Measurements from ENCODE around the gene HDLBP.
"Not testable (repeated sequence)": the region's sequence is repeated elsewhere in the genome, so short reads cannot be mapped to it uniquely, and the experiment has no call there.

HDLBP gene

GRCh38 chr2:241321033-241321432, 5.6 kb upstream of the HDLBP start:
- no CpG with 5 or more reads among the region's 1 CpG for WGBS (ENCODE audit: extremely low coverage, insufficient coverage, insufficient read length)
- H4K8ac ChIP-seq (ENCODE audit: low read depth, low read length): no peak overlapping the region
- H2AFZ ChIP-seq (ENCODE audit: insufficient read depth, low read length, poor library complexity): no peak overlapping the region

DNA sequence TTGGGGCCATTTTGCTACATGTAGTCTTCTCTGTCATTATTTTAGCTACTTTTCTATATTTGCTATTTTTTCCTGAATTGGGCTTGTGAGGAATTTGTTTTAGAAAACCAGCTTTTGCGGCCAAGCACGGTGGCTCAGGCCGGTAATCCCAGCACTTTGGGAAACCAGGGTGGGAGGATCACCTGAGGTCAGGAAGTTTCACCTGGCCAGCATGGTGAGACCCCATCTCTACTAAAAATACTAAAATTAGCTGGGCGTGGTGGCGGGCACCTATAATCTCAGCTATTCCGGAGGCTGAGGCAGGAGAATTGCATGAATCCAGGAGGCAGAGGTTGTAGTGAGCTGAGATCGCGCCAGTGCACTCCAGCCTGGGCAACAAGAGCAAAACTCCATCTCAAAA, 4.9 kb upstream of the HDLBP start:
- no peak overlapping the region for H2AFZ ChIP-seq (ENCODE audit: insufficient read depth, low read length, poor library complexity)
- no peak overlapping the region for H3K4me2 ChIP-seq (ENCODE audit: low read length)
- H3K4ac ChIP-seq (ENCODE audit: low read depth, low read length): peak overlapping the region; percentile 43
- no peak overlapping the region for H4K91ac ChIP-seq (ENCODE audit: low read depth, low read length)
- H3K9ac ChIP-seq (ENCODE audit: low read length): no peak overlapping the region
- no peak overlapping the region for H2BK120ac ChIP-seq (ENCODE audit: insufficient read depth, low read length, poor library complexity)
- H4K8ac ChIP-seq (ENCODE audit: low read depth, low read length): no peak overlapping the region
- H3K36me3 ChIP-seq (ENCODE audit: control insufficient read depth in 1 of 2, insufficient read depth in 2 of 2, low read length in 2 of 2): peaks cover 6% of the 10 kb centered on the region in 2 experiments
- H2BK12ac ChIP-seq (ENCODE audit: low read length): no peak overlapping the region
- WGBS (ENCODE audit: extremely low coverage, insufficient coverage, insufficient read length): no CpG with 5 or more reads among the region's 8 CpGs
- H3K9me3 ChIP-seq (ENCODE audit: insufficient read depth, low read depth, low read length): no peaks in the 10 kb centered on the region
- no peak for DNase-seq
- no peak overlapping the region for H2AK5ac ChIP-seq (ENCODE audit: low read length)
- H3K4me1 ChIP-seq (ENCODE audit: control insufficient read depth in 1 of 2, insufficient read depth in 2 of 2, low read length in 2 of 2): peaks cover 0 to 4% of the 10 kb centered on the region in 2 experiments
- peaks cover 22% of the 10 kb centered on the region for H3K79me2 ChIP-seq (ENCODE audit: control insufficient read depth, insufficient read depth, low read length, poor library complexity)
- H3K27ac ChIP-seq (ENCODE audit: low read depth, low read length): no peak overlapping the region
- H3K18ac ChIP-seq (ENCODE audit: low read length): no peak overlapping the region
- H3K27me3 ChIP-seq (ENCODE audit: insufficient read depth, low read length): no peaks in the 10 kb centered on the region
- no peak overlapping the region for H3K4me3 ChIP-seq (ENCODE audit: low read depth, low read length)
- no peak overlapping the region for H3K23ac ChIP-seq (ENCODE audit: low read length)
- H3K79me1 ChIP-seq (ENCODE audit: low read length): peaks cover 8% of the 10 kb centered on the region
- H4K12ac ChIP-seq (ENCODE audit: low read depth, low read length): no peak overlapping the region
- H2BK5ac ChIP-seq (ENCODE audit: low read depth, low read length, poor library complexity): no peak overlapping the region
- no peak overlapping the region for H3K14ac ChIP-seq (ENCODE audit: low read length)

More at GRCh38 chr2:241321033-241321432, 5.6 kb upstream of the HDLBP start:
- Histone ChIP-seq H3K4me2 (ENCODE audit: low read length) (no peak overlapping the region), H2BK12ac (ENCODE audit: low read length) (no peak overlapping the region), H3K79me1 (ENCODE audit: low read length) (peaks cover 5% of the 10 kb centered on the region), H4K12ac (ENCODE audit: low read depth, low read length) (no peak overlapping the region), H3K4me1 (ENCODE audit: control insufficient read depth in 1 of 2, insufficient read depth in 2 of 2, low read length in 2 of 2) (peaks cover 0 to 4% of the 10 kb centered on the region in 2 experiments), H3K18ac (ENCODE audit: low read length) (no peak overlapping the region), H3K79me2 (ENCODE audit: control insufficient read depth, insufficient read depth, low read length, poor library complexity) (peaks cover 19% of the 10 kb centered on the region), H3K4me3 (ENCODE audit: low read depth, low read length) (no peak overlapping the region), H2BK120ac (ENCODE audit: insufficient read depth, low read length, poor library complexity) (no peak overlapping the region), H3K27ac (ENCODE audit: low read depth, low read length) (no peak overlapping the region), H3K14ac (ENCODE audit: low read length) (no peak overlapping the region), H3K9me3 (ENCODE audit: insufficient read depth, low read depth, low read length) (no peaks in the 10 kb centered on the region), H4K91ac (ENCODE audit: low read depth, low read length) (no peak overlapping the region), H2BK5ac (ENCODE audit: low read depth, low read length, poor library complexity) (no peak overlapping the region), H3K27me3 (ENCODE audit: insufficient read depth, low read length) (no peaks in the 10 kb centered on the region), H3K36me3 (ENCODE audit: control insufficient read depth in 1 of 2, insufficient read depth in 2 of 2, low read length in 2 of 2) (peaks cover 6% of the 10 kb centered on the region in 2 experiments), H3K4ac (ENCODE audit: low read depth, low read length) (no peak overlapping the region), H2AK5ac (ENCODE audit: low read length) (no peak overlapping the region), H3K23ac (ENCODE audit: low read length) (no peak overlapping the region), H3K9ac (ENCODE audit: low read length) (no peak overlapping the region)
- no peak for DNase-seq

- H2BK120ac ChIP-seq (ENCODE audit: insufficient read depth, low read length, poor library complexity); H3K27ac ChIP-seq (ENCODE audit: low read depth, low read length); H2AFZ ChIP-seq (ENCODE audit: insufficient read depth, low read length, poor library complexity); DNase-seq; H3K4me2 ChIP-seq (ENCODE audit: low read length); H3K14ac ChIP-seq (ENCODE audit: low read length); H3K4me3 ChIP-seq (ENCODE audit: low read depth, low read length); H3K18ac ChIP-seq (ENCODE audit: low read length); H2BK12ac ChIP-seq (ENCODE audit: low read length); H2AK5ac ChIP-seq (ENCODE audit: low read length); H2BK5ac ChIP-seq (ENCODE audit: low read depth, low read length, poor library complexity); H4K91ac ChIP-seq (ENCODE audit: low read depth, low read length); H4K8ac ChIP-seq (ENCODE audit: low read depth, low read length); H3K4me1 ChIP-seq (ENCODE audit: control insufficient read depth in 1 of 2, insufficient read depth in 2 of 2, low read length in 2 of 2); H4K12ac ChIP-seq (ENCODE audit: low read depth, low read length); H3K27me3 ChIP-seq (ENCODE audit: insufficient read depth, low read length); H3K23ac ChIP-seq (ENCODE audit: low read length); H3K36me3 ChIP-seq (ENCODE audit: control insufficient read depth in 1 of 2, insufficient read depth in 2 of 2, low read length in 2 of 2); H3K9ac ChIP-seq (ENCODE audit: low read length); H3K9me3 ChIP-seq (ENCODE audit: insufficient read depth, low read depth, low read length): not testable (repeated sequence)
- peaks cover 16% of the 10 kb centered on the region for H3K79me1 ChIP-seq (ENCODE audit: low read length)
- H3K4ac ChIP-seq (ENCODE audit: low read depth, low read length): peak overlapping the region; percentile 94
- WGBS (ENCODE audit: extremely low coverage, insufficient coverage, insufficient read length): no CpG with 5 or more reads among the region's 6 CpGs
- peaks cover 31% of the 10 kb centered on the region for H3K79me2 ChIP-seq (ENCODE audit: control insufficient read depth, insufficient read depth, low read length, poor library complexity)
Observed at GRCh38 chr2:241318830-241319229, 3.4 kb upstream of the HDLBP start.

DNA sequence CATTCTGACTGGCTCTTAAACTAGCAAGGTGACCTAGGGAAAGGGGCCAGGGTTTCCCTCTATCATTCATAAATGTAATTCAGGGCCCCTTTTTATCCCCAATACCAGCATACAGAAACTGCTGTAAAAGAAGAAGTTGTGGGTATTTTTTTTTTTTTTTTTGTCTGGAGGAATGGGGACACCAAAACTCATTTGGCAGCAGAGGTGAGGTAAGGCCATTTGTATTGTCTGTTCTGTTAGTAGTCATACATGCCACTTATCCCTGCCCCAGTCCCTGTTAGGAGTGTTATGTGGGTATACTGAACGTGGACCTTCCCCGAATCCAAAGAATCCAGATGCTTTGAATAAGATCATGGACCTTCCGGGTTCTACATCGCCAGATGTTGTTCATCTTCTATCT, 1.9 kb upstream of the HDLBP start:
- Histone ChIP-seq H3K4me2 (ENCODE audit: low read length) (peak overlapping the region; percentile 81), H3K36me3 (ENCODE audit: control insufficient read depth in 1 of 2, insufficient read depth in 2 of 2, low read length in 2 of 2) (peaks cover 2% of the 10 kb centered on the region in 2 experiments), H3K27me3 (ENCODE audit: insufficient read depth, low read length) (no peaks in the 10 kb centered on the region), H2AK5ac (ENCODE audit: low read length) (no peak overlapping the region), H4K91ac (ENCODE audit: low read depth, low read length) (no peak overlapping the region), H3K4ac (ENCODE audit: low read depth, low read length) (peak overlapping the region; percentile 100), H2BK120ac (ENCODE audit: insufficient read depth, low read length, poor library complexity) (no peak overlapping the region), H2AFZ (ENCODE audit: insufficient read depth, low read length, poor library complexity) (no peak overlapping the region), H3K4me1 (ENCODE audit: control insufficient read depth in 1 of 2, insufficient read depth in 2 of 2, low read length in 2 of 2) (peaks cover 0 to 11% of the 10 kb centered on the region in 2 experiments), H2BK5ac (ENCODE audit: low read depth, low read length, poor library complexity) (no peak overlapping the region), H3K9me3 (ENCODE audit: insufficient read depth, low read depth, low read length) (no peaks in the 10 kb centered on the region), H4K12ac (ENCODE audit: low read depth, low read length) (no peak overlapping the region), H3K23ac (ENCODE audit: low read length) (no peak overlapping the region), H3K9ac (ENCODE audit: low read length) (no peak overlapping the region), H3K4me3 (ENCODE audit: low read depth, low read length) (no peak overlapping the region), H3K79me2 (ENCODE audit: control insufficient read depth, insufficient read depth, low read length, poor library complexity) (peaks cover 38% of the 10 kb centered on the region), H3K18ac (ENCODE audit: low read length) (no peak overlapping the region), H3K14ac (ENCODE audit: low read length) (no peak overlapping the region), H3K79me1 (ENCODE audit: low read length) (peaks cover 16% of the 10 kb centered on the region), H3K27ac (ENCODE audit: low read depth, low read length) (no peak overlapping the region), H2BK12ac (ENCODE audit: low read length) (no peak overlapping the region), H4K8ac (ENCODE audit: low read depth, low read length) (no peak overlapping the region)
- WGBS (ENCODE audit: extremely low coverage, insufficient coverage, insufficient read length): no CpG with 5 or more reads among the region's 4 CpGs
- DNase-seq: peak in 1 of 2 donors; percentile 18
